ENCODE data around the gene XXYLT1.

DNA sequence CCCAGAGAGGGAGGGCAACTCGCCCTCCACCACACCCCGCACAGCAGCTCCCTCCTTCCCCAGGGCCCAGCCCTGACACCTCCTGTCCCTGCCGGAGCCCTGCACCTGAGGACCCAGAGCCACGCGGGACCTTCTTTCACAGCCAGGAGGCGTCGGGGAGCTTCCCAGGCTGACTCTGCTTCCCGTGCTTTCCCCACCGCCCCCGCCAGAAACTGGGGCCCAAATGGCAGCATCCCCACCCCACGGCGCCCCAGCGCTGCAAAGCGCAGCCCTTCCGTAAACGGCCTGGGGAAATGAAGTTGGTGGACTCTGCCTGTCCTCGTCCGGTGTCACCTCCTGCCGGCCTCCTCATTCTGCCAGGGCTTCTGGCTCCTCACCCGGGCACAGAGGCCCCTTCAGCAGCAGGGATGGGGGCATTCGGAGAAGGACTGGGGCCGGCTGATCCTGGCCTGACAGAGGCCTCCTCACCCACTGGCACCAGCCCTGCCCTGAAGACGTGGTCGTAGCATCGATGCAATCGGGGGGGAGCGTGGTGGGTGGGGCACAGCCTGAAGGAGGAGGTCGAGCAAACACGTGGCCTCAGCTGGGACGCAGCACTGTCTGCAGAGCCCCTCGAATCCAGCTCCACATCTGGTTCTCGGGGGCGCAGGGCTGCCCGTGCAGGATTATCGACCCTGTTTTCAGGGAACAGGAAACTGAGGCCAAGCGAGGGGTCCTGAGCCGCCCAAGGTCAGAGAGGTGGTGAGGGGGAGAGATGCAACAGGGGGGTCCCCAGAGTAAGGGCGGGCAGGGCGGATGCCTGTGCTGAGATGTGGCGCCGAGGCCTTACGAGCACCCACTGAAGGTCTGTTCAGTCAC, 235.4 kb downstream of the XXYLT1 start:
- TF ChIP-seq, protein P1, sequence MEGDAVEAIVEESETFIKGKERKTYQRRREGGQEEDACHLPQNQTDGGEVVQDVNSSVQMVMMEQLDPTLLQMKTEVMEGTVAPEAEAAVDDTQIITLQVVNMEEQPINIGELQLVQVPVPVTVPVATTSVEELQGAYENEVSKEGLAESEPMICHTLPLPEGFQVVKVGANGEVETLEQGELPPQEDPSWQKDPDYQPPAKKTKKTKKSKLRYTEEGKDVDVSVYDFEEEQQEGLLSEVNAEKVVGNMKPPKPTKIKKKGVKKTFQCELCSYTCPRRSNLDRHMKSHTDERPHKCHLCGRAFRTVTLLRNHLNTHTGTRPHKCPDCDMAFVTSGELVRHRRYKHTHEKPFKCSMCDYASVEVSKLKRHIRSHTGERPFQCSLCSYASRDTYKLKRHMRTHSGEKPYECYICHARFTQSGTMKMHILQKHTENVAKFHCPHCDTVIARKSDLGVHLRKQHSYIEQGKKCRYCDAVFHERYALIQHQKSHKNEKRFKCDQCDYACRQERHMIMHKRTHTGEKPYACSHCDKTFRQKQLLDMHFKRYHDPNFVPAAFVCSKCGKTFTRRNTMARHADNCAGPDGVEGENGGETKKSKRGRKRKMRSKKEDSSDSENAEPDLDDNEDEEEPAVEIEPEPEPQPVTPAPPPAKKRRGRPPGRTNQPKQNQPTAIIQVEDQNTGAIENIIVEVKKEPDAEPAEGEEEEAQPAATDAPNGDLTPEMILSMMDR (IDR thresholded peaks at IDR 0.05; ENCODE audit: low read depth, low read length, poor library complexity, severe bottlenecking) = no peak
- no peak for TF ChIP-seq EZH2phosphoT487 (IDR thresholded peaks at IDR 0.05; ENCODE audit: borderline replicate concordance, low read length)

All from DOHH2 (cell line).